ENCODE measurements around the gene MUSTN1.
A peak's percentile ranks its signal among the peaks of the same experiment; 100 is the strongest.

Gene MUSTN1

DNA sequence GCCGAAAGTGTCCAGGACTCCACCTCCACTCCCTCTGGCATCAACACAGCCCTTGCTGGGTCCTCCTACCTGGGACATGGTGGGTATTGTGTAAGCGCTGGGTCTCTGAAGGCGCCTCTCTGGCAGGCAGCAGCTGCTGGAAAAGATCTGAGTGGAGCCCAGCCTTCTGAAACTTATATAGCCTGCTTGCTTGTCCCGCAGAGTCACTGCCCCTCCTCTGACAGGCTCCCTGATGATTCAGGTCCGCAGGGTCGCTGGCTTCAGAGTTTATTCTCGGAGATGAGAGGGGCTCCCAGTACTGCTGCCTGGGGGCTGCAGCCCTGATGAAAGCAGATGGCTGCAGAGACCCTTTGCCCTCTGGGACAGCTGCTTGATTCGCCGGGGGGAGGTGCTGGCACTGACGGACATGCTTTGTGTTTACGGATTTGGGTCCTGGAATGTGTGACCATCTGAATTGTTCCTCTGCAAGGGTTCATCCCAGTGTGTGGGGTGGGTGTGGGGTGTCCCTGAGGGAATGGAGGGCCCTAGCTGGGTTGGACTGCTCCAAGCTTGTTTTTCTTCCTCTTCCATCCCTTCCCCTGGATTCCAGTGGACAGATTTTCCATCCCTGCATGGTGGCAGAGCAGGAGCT is at the start of gene MUSTN1:
MUSTN1 (minus strand) TSS at position 149 of the 631 bp plus-strand sequence; CDS start at position 78, 71 bp downstream.
- DNase-seq, result no peak

DNA sequence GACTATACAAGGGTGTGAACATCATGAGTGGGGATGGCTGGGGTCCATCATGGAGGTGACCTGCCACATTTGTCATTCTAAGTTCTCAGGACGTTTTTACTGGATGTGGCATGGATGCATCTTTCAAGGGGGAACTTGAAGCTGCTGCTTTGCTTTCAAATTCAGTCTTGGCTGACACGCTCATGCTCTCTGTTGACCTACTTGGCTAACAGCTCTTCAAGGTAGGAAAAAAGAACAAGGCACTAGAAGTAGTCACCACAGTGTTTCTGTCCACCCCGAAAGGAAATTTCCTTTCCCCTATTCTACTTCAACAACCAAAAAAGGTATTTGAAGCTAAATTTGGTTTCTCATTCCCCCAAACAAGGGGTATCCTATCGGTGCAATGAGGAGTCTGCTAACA is 47.6 kb upstream of the MUSTN1 start:
- DNase-seq, result no peak

DNA sequence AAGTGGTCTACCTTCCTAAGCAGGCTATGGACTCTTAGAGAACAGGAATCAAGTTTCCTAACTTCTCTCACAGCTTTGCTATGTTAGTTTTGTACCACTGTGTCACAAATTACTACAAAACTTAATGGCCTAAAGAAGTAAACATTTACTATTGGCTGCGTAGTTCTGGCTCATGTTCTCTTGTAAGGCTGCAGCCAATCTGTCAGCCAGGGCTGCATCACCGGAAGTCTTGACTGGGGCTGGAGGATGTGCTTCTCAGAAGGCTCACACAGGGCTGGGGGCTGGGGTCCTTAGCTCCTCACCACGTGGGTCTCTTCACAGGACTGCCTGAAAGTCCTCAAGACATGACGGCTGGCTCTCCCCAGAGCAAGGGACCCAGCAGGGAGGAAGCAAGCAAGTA is 47.1 kb upstream of the MUSTN1 start:
- DNase-seq, result no peak

DNA sequence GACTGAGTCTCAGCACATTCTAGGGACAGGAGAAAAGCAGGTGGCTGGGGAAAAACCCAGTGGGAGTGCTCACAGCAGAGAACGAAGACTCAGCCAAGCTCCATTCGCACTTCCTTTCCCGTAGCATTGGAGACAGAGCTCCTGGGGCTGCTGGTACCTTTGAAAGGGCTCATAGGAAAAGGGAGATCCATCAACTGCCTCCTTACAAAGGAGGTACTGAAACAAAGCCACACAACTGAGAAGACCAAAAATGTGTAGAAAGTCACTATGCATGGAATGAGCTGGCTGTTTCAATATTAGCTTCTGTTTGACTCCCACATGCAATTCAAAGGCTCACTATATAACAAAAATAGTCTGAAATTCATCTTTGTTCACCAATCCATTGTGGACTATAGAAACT is 45.7 kb upstream of the MUSTN1 start:
- no peak for DNase-seq

DNA sequence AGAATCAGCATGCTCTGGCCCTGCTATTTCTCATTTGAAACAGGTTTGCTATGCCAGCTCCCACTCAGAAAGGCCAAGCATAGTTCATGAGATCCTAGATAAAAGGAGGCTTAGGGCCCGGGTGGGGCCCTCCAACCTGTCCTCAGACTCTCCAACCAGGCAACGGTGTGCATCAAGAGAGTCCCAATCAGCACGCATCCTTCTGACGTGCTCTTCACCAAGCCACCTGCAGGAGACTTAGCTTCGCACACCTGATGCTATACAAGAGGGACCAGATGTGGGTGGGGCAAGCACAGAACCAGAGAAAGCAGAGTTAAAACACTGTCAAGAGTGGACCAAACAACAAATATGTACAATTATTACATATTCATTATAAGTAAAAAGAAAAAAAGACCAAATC is 45.2 kb upstream of the MUSTN1 start:
- no peak for DNase-seq

DNA sequence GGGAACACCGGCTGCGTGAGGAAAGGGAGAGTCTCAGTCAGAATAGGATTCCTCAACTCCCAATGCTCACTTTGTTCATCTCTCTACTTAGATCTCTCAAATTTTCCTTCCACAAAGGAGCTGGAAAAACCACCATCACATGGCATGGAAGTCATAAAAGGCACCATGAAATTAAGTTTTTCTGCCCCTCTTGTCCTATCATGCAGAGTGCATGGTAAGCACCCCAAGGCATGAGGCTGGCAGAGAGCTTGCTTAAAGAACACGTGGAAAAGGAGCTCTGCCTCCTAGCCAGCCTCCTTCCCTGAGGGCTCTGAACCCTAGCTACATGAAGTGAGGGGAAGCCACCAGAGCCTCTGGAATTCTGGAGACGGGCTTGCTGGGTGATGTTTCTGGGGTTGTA is 44.8 kb upstream of the MUSTN1 start:
- DNase-seq, result no peak

GRCh38 chr3:52879090-52879489 is 44.3 kb upstream of the MUSTN1 start:
- no peak for DNase-seq

GRCh38 chr3:52877085-52877484 is 42.3 kb upstream of the MUSTN1 start:
- no peak for DNase-seq

GRCh38 chr3:52874864-52875587 is 40.2 kb upstream of the MUSTN1 start:
- no peak for DNase-seq

DNA sequence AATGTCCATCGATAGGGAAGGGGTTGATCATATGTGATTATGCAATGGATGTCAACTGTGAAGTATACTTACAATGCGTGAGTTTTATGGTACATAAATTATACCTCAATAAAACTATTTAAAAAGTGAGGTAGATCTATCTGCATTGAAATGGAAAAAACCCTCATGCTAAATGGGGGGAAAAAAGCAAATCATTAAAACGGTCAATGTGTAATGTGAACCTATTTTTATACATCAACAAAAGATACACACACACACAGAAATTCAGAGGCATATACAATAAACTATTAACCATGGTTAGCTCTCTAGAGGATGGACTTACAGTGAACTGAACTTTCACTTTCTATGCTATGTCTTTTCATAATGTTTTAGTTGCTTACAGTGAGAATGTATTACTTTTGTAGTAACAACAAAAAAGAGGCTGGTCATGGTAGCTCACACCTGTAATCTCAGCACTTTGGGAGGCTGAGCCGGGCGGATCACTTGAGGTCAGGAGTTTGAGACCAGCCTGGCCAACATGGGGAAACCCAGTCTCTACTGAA is 39.4 kb upstream of the MUSTN1 start:
- no peak for DNase-seq

- no peak for DNase-seq
These were observed 38.8 kb upstream of the MUSTN1 start for GRCh38 chr3:52873433-52874159.

GRCh38 chr3:52872245-52872644 is 37.4 kb upstream of the MUSTN1 start:
- DNase-seq, result no peak

DNA sequence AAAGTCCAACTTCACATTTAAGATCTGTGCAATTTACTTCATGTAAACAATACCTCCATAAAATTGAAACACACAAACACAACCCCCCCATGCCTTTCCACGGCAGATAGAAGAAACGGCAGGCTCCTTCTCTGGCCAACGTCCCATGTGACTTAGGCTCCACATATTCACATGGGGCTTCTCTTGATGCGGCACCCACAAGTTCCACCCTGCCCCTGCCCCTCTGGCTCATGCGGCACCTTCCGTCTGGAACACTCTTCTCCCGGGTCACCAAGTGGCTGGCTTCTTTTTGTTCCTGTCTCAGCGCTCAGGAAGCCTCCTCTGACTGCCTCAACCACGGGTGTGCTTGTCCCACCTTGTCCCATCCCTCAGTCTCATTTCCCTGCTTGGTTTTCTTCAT is 36.9 kb upstream of the MUSTN1 start:
- DNase-seq, result no peak

- no peak for DNase-seq
These were observed 35.7 kb upstream of the MUSTN1 start for GRCh38 chr3:52870471-52870870.

DNA sequence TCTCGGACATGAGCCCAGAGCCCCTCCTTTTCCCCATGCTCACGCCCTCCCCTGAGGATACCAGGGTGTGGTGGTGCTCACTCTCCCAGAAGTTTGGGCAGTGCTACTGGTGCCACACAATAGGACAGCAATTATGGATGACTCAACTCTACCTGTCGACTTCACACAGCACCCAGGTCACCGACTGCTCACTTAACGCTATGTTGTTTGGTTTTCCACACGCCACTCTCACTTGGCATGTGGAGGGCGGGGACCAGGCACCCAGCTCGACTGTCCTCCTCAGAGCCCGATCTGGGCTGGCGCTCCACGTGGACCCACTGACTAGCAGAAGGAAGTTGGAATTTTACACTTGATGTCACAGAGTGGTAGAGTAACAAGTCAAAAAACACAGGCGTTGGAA is 31.6 kb upstream of the MUSTN1 start:
- DNase-seq, result no peak

DNA sequence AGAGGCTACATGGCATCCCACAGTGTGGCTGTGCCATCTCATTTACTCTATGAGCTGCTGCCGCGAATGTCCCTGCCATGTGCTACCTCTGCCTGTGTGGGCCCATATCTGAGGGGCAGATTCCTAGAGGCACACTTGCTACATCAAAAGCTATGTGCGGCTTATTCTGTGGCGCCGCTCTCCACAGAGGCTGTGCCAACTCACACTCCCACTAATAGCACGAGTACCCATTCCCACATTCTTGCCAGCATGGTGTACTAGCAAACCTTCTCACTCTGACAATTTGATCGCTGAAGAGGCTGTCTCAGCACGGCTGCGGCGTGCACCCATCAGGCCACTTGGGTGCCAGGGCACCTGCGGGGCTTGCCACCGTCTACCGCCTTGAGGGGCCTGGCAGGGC is 31.2 kb upstream of the MUSTN1 start:
- DNase-seq, result no peak

GRCh38 chr3:52860424-52860768 is 25.6 kb upstream of the MUSTN1 start:
- DNase-seq, result no peak

- DNase-seq, result peak; percentile 50
These were observed 25.0 kb upstream of the MUSTN1 start for GRCh38 chr3:52859686-52860423.

DNA sequence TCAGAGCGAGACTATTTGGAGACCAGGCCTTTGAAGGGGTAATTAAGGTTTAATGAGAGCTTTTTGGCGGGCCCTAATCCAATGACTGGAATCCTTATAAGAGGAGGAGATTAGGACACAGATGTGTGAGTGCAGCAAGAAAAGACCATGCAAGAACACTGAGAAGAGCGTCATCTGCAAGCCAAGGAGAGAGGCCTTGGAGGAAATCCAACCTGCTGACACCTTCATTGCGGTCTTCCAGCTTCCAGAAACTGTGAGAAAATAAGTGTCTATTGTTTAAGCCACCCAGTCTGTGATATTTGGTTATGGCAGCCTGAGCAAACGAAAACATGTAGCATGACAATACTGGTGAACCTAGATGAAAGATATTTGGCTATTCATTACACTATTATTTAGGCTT is 23.0 kb upstream of the MUSTN1 start:
- no peak for DNase-seq

DNA sequence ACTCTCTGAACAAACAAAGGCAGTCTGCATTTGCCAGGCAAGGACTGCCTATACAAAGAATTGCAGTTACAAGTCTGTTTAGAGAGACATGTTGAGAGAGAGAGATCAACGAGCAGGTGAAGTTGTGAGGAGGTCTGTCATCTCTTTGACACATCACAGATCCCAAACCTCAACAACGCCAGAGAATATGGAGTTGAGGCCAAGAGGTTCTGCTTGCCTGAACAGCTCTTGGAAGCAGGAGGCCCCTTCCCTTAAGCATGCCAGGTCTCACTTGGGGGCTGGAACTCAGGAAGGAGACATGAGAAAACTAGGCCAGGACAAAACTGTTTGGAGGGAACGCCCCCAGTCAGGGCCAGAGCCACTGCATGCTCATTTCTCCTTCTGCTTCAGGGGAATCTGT is 22.3 kb upstream of the MUSTN1 start:
- no peak for DNase-seq

GRCh38 chr3:52856666-52857065 is 21.8 kb upstream of the MUSTN1 start:
- no peak for DNase-seq

DNA sequence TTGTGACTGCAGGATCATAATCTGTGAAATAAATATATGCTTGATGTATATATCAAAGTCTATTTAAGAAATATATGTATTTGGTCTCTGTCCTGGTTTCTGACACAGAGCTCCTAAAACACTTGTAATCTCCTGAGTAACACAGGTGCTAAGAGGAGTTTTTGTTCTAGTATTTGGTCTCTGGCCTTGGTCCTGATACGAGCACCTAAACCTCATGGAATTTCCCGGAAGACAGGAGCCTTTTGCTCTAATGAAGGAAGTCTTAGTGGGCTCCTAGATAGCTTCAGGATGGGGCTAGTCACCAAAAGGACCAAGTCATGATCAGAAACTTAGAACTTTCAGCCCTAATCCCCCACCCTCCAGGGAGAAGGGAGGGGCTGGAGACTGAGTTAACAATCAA is 19.2 kb upstream of the MUSTN1 start:
- DNase-seq, result no peak

DNA sequence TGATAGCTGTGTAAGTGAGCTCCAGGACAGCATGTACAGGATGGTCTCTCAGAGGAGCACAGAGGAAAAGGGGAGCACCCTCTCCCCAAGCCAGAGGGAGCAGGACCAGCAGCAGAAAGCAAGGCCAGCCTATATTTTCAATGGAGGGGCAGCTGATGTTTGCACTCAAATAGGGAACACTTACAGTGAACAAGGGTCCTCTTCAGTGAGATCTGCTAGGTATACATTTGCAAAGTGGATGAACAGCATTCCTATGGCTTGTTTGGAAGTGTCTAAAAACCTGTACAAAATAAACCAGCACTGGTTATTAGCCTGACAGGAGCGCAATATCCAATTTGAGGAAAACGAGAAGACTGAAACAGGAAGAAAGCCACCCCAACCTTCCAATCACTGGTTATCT is 17.6 kb upstream of the MUSTN1 start:
- DNase-seq, result no peak
